K562 (cell line): ENCODE results near the gene MRM3. TPM values are rescaled to one million over a fixed set of nuclear protein-coding genes. Genes with fewer than 3 reads are reported as not detected.

Source experiments
- ATAC-seq: fragments of 200-7000 bp; cut with Tn5 transposase; 3 replicates; pipeline ENCODE4 v1.9.1; 2020; ENCODE audit warnings: moderate library complexity
- BruUV-seq: library from RNA; stranded (reverse); fragments of 400-500 nt; replicated peaks from 2 replicates; lab custom pipeline; 2021; lab: Mats Ljungman, UMichigan
- CTCF ChIA-PET: fragments of 300-600 bp; formaldehyde crosslinking; extraction: SDS; loops from one replicate; lab custom pipeline; 2021; ENCODE audit warnings: low intra/inter-chr PET ratio; lab: Yijun Ruan, JAX
- POLR2A ChIA-PET: fragments of 300-600, 350-650 bp; sonication (Branson Sonifier 250); formaldehyde crosslinking; extraction: SDS; loops from one replicate; lab custom pipeline; 2021; ENCODE audit warnings: antibody characterized with exemption, inconsistent platforms; lab: Yijun Ruan, JAX
- DNase-seq, 4 experiments: peaks; one replicate each; pipeline versions ENCODE4 v3.0.0 to v3.0.0-alpha.2; 2011 to 2018; ENCODE audit warnings: low spot score in 3 of 4, mixed read lengths in 3 of 4; ENCODE audit errors: extremely low read depth in 1 of 4
- FAIRE-seq: peaks from 2 replicates; lab custom pipeline; 2011; peaks lifted over from hg19 to GRCh38; lab: Jason Lieb, UNC
- H2AFZ ChIP-seq: 2 replicates; pipeline ENCODE4 v1.6.0; 2011; ENCODE audit warnings: low read depth, low read length, control low read depth, inconsistent platforms
- H3K27ac ChIP-seq: fragments of 200-600 bp; 3 replicates; pipeline ENCODE4 v1.8.0; 2011; ENCODE audit warnings: low read depth, mild to moderate bottlenecking, control low read depth, inconsistent platforms, low read length, moderate library complexity, mixed read lengths; ENCODE audit errors: extremely low read depth
- H3K27me3 ChIP-seq, 2 experiments: fragments of 300-600 bp in 1 of 2; 2 replicates in 1 of 2; 3 replicates in 1 of 2; pipeline versions ENCODE4 v1.6.0 to v1.8.0; 2011; ENCODE audit warnings: inconsistent platforms in 2 of 2, low read length in 2 of 2, mild to moderate bottlenecking in 1 of 2, mixed read lengths in 1 of 2, moderate library complexity in 1 of 2; ENCODE audit not compliant: control insufficient read depth in 2 of 2, insufficient read depth in 2 of 2
- H3K36me3 ChIP-seq: fragments of 300-600 bp; 3 replicates; pipeline ENCODE4 v1.8.0; 2011; ENCODE audit warnings: mild to moderate bottlenecking, low read length, inconsistent platforms; ENCODE audit not compliant: control insufficient read depth, insufficient read depth
- H3K4me1 ChIP-seq, 2 experiments: fragments of 200-600 bp in 1 of 2; replicated peaks in 1 of 2; 2 replicates in 1 of 2; 3 replicates in 1 of 2; pipeline versions ENCODE4 v1.5.1 to v1.8.0; 2011; ENCODE audit warnings: inconsistent platforms in 2 of 2, low read length in 2 of 2, mild to moderate bottlenecking in 1 of 2, mixed read lengths in 1 of 2, moderate library complexity in 1 of 2; ENCODE audit not compliant: control insufficient read depth in 2 of 2, insufficient read depth in 2 of 2
- H3K4me2 ChIP-seq: 2 replicates; pipeline ENCODE4 v1.6.1; 2011; ENCODE audit warnings: low read length, control low read depth, inconsistent platforms, mixed read lengths; ENCODE audit not compliant: insufficient read depth
- H3K4me3 ChIP-seq: fragments of 200-600 bp; sonication (generic), shearing (Covaris generic); 2 replicates; pipeline ENCODE4 v1.5.1; 2016; ENCODE audit warnings: control low read depth, inconsistent platforms
- H3K79me2 ChIP-seq: fragments of 200-600 bp; 3 replicates; pipeline ENCODE4 v1.8.0; 2011; ENCODE audit warnings: low read length, inconsistent platforms; ENCODE audit not compliant: control insufficient read depth, insufficient read depth
- H3K9ac ChIP-seq, 2 experiments: 2 replicates each; pipeline versions ENCODE4 v1.6.0 to v1.6.1; 2011; ENCODE audit warnings: low read depth in 2 of 2, low read length in 2 of 2, control low read depth in 1 of 2, inconsistent platforms in 1 of 2, mild to moderate bottlenecking in 1 of 2, mixed read lengths in 1 of 2; ENCODE audit not compliant: insufficient read depth in 1 of 2
- H3K9me1 ChIP-seq: one replicate; pipeline ENCODE4 v1.6.0; 2011; ENCODE audit warnings: inconsistent platforms, mild to moderate bottlenecking, low read length, moderate library complexity; ENCODE audit not compliant: control insufficient read depth, insufficient read depth
- H3K9me3 ChIP-seq: replicated peaks from 2 replicates; pipeline ENCODE4 v1.5.1; 2011; ENCODE audit warnings: low read depth, low read length, inconsistent platforms; ENCODE audit not compliant: control insufficient read depth, insufficient read depth
- H4K20me1 ChIP-seq: replicated peaks from 2 replicates; pipeline ENCODE4 v1.6.1; 2011; ENCODE audit warnings: low read length, inconsistent platforms, mixed read lengths; ENCODE audit not compliant: control insufficient read depth, insufficient read depth
- CXXC5 ChIP-seq: fragments of 250-450 bp; sonication (Bioruptor Pico); IDR thresholded peaks from 2 replicates; pipeline ENCODE4 v1.8.0; 2022; ENCODE audit warnings: inconsistent platforms, mild to moderate bottlenecking, moderate library complexity
- HNRNPUL1 ChIP-seq: fragments of 200-400 bp; formaldehyde crosslinking; IDR thresholded peaks from 2 replicates; pipeline ENCODE4 v1.6.1; 2017; ENCODE audit warnings: low read length
- KHSRP ChIP-seq: fragments of 450-650 bp; IDR thresholded peaks from 2 replicates; pipeline ENCODE4 v1.6.1; 2017
- KLF16 ChIP-seq: IDR thresholded peaks from 2 replicates; pipeline ENCODE4 v1.6.1; 2016; ENCODE audit warnings: antibody characterized with exemption
- MAFK ChIP-seq: IDR thresholded peaks from 2 replicates; pipeline ENCODE4 v1.6.1; 2011; ENCODE audit warnings: low read length, improper control_type of control experiment
- NCOA2 ChIP-seq, 2 experiments: fragments of 450-650 bp; IDR thresholded peaks; 2 replicates each; pipeline ENCODE4 v1.6.1; 2018; ENCODE audit warnings: mild to moderate bottlenecking in 2 of 2, moderate library complexity in 1 of 2; ENCODE audit not compliant: partially characterized antibody in 2 of 2
- NR2C2 ChIP-seq, 2 experiments: fragments of 200-800 bp in 1 of 2; sonication (Bioruptor generic) in 1 of 2; sonication (generic) in 1 of 2; formaldehyde crosslinking in 1 of 2; IDR thresholded peaks; 2 replicates each; pipeline versions ENCODE4 v1.6.1 to v1.8.0; 2016 to 2022; ENCODE audit warnings: mild to moderate bottlenecking in 1 of 2, missing compliant biosample characterization in 1 of 2, missing genetic modification characterization in 1 of 2, missing genetic modification reagents in 1 of 2
- PHF8 ChIP-seq: fragments of 200-600 bp; sonication (generic); IDR thresholded peaks from 2 replicates; pipeline ENCODE4 v1.6.1; 2012; ENCODE audit warnings: mixed run types, mild to moderate bottlenecking, inconsistent platforms, low read length, moderate library complexity, borderline replicate concordance
- POLR2AphosphoS2 ChIP-seq: IDR thresholded peaks from 2 replicates; pipeline ENCODE4 v1.6.1; 2012; ENCODE audit warnings: low read length, improper control_type of control experiment
- POLR2B ChIP-seq: fragments of 450-650 bp; IDR thresholded peaks from 2 replicates; pipeline ENCODE4 v1.6.1; 2018; ENCODE audit warnings: low read depth; ENCODE audit not compliant: partially characterized antibody
- RFX7 ChIP-seq: fragments of 250-450 bp; sonication (Bioruptor Pico); IDR thresholded peaks from 2 replicates; pipeline ENCODE4 v1.5.1; 2021; ENCODE audit warnings: mild to moderate bottlenecking
- RNF2 ChIP-seq: sonication (generic); IDR thresholded peaks from 2 replicates; pipeline ENCODE4 v1.6.1; 2016
- SETDB1 ChIP-seq: IDR thresholded peaks from one replicate; pipeline ENCODE4 v1.6.1; 2012; ENCODE audit warnings: low read length, control low read depth, inconsistent platforms
- SRSF1 ChIP-seq: fragments of 200-400 bp; formaldehyde crosslinking; IDR thresholded peaks from 2 replicates; pipeline ENCODE4 v1.6.1; 2017; ENCODE audit warnings: mild to moderate bottlenecking, low read depth, low read length, moderate library complexity
- TRIM25 ChIP-seq: fragments of 450-650 bp; IDR thresholded peaks from 2 replicates; pipeline ENCODE4 v1.7.0; 2016; ENCODE audit warnings: borderline replicate concordance
- ZNF146 ChIP-seq: IDR thresholded peaks from one replicate; pipeline ENCODE4 v1.6.1; 2018; ENCODE audit warnings: missing compliant biosample characterization; ENCODE audit not compliant: unreplicated experiment
- ZNF408 ChIP-seq: fragments of 250-450 bp; sonication (Bioruptor Pico); IDR thresholded peaks from 2 replicates; pipeline ENCODE4 v1.4.0; 2020; ENCODE audit warnings: low read depth, mild to moderate bottlenecking, moderate library complexity
- ZNF507 ChIP-seq: conservative IDR thresholded peaks from 2 replicates; pipeline ENCODE4 v1.6.1; 2017; ENCODE audit warnings: missing genetic modification characterization, missing compliant biosample characterization
- ZNF644 ChIP-seq: fragments of 200-800 bp; sonication (Bioruptor generic); IDR thresholded peaks from 2 replicates; pipeline ENCODE4 v1.6.1; 2016; ENCODE audit warnings: low read depth, missing genetic modification characterization, missing compliant biosample characterization
- WGBS: fragments of 100-300 bp; shearing (Covaris generic); methylation state at CpG from one replicate; pipeline ENCODE4 v1.1.6; 2016; ENCODE audit warnings: low coverage, mixed read lengths; ENCODE audit not compliant: insufficient coverage; ENCODE audit errors: missing lambda C conversion rate; 5-methylcytosine and 5-hydroxymethylcytosine counted together
- in situ Hi-C: fragments of 300-500 bp; cut with MboI; formaldehyde crosslinking; loops from 4 replicates; pipeline ENCODE4 v1.15.0; 2018; ENCODE audit warnings: inconsistent platforms, mixed read lengths
- intact Hi-C: fragments of 100-400 bp; cut with micrococcal nuclease; formaldehyde crosslinking; loops from 2 replicates; pipeline ENCODE4 v1.14.2; 2022
- polyA plus RNA-seq, 8 experiments: library from polyadenylated mRNA; depleted of rRNA in 4 of 8; stranded (reverse) in 5 of 8; unstranded in 3 of 8; fragments of >200 nt; fragmentation: Nextera tagmentation in 2 of 8; fragmentation: Illumina TruSeq in 1 of 8; extraction: Ambion mirVana in 2 of 8; extraction: Trizol in 1 of 8; gene quantifications; 2 replicates each; pipeline versions ENCODE4 v1.2.1 to v1.2.3, GENCODE V29; 2011 to 2014; ENCODE audit warnings: inconsistent platforms in 1 of 8, missing spikeins in 1 of 8
- total RNA-seq, 7 experiments: library from RNA; depleted of rRNA in 6 of 7; stranded (reverse); fragments of >200 nt in 6 of 7; fragmentation: Illumina TruSeq in 2 of 7; extraction: Trizol in 2 of 7; gene quantifications; 2 replicates each; pipeline versions ENCODE4 v1.2.1 to v1.2.3, GENCODE V29; 2011 to 2021; ENCODE audit warnings: low replicate concordance in 1 of 7

Gene MRM3
- total and polyA plus RNA-seq, 9 of the 15 experiments (the other 6 are each of a cell fraction or from before 2014, with no cell fraction given): 2.4 to 24.8 (median 18.3) TPM

GRCh38 chr17:792277-792676 is 10.1 kb downstream of the MRM3 start:
- TF ChIP-seq RNF2: no peak
- TF ChIP-seq POLR2B: no peak
- TF ChIP-seq NCOA2 (IDR thresholded peaks at IDR 0.05; ENCODE audit: partially characterized antibody in 2 of 2): no peak
- TF ChIP-seq TRIM25: no peak
- no peak for TF ChIP-seq ZNF507
- TF ChIP-seq MAFK: no peak
- TF ChIP-seq HNRNPUL1: no peak
- TF ChIP-seq ZNF644 (tag): no peak
- no peak for TF ChIP-seq SRSF1
- no peak for TF ChIP-seq ZNF146
- no peak for TF ChIP-seq PHF8
- TF ChIP-seq KHSRP: no peak
- no peak for TF ChIP-seq SETDB1
- TF ChIP-seq POLR2AphosphoS2: no peak
- no peak for TF ChIP-seq ZNF408 (CRISPR knock-in tag)
- no peak for TF ChIP-seq RFX7 (CRISPR knock-in tag)
- no peak for TF ChIP-seq KLF16
- no peak for TF ChIP-seq NR2C2 (CRISPR knock-in tag; IDR thresholded peaks at IDR 0.05)
- TF ChIP-seq NR2C2 (tag; IDR thresholded peaks at IDR 0.05): no peak
- no peak for TF ChIP-seq CXXC5 (CRISPR knock-in tag)
- no peak for ATAC-seq
- in situ Hi-C loops (loop anchor here (5.0 kb wide), 1 partner anchor 265 kb away; no protein-coding TSS in a partner anchor), intact Hi-C loops (no loop called here)
- POLR2A ChIA-PET: interaction anchor here (0.7 to 1.2 kb wide), 2 partner anchors 11 to 32 kb away, joined by 3 to 9 read pairs; partner anchors contain the start of genes GLOD4 and MRM3
- CTCF ChIA-PET: interaction anchor here (0.7 kb wide), 1 partner anchor 207 kb away, joined by 3 read pairs; no protein-coding TSS in a partner anchor
- 0 out of 2 replicates have a peak, but pooled peaks cover 3% of the 10 kb centered on the region for H4K20me1 ChIP-seq
- WGBS: 93% methylated on average over 7 of the region's 9 CpGs
- H2AFZ ChIP-seq: no peak overlapping the region
- no TSS peak for BruUV-seq
- H3K79me2 ChIP-seq: no peaks in the 10 kb centered on the region
- peaks cover 47% of the 10 kb centered on the region; the same call in 2 of the 3 replicates for H3K36me3 ChIP-seq
- peaks cover 0 to 3% of the 10 kb centered on the region in 2 experiments; a peak in 1 of 5 replicates for H3K27me3 ChIP-seq
- no peak overlapping the region for H3K27ac ChIP-seq
- no peaks in the 10 kb centered on the region for H3K9me1 ChIP-seq
- no peak for FAIRE-seq
- no peak for DNase-seq
- no peak overlapping the region for H3K4me2 ChIP-seq
- no peak overlapping the region for H3K9ac ChIP-seq
- H3K4me3 ChIP-seq: no peak overlapping the region
- H3K4me1 ChIP-seq: peaks cover 0 to 4% of the 10 kb centered on the region in 2 experiments; a peak in 1 of 5 replicates
- H3K9me3 ChIP-seq: no peaks in the 10 kb centered on the region
